B cell (primary cell): ENCODE measurements around the gene C10orf105. TPM values are rescaled to one million over a fixed set of nuclear protein-coding genes. Genes with fewer than 3 reads are reported as not detected.

Experiments used
- ATAC-seq: fragments of 200-7000 bp; cut with Tn5 transposase; one replicate; pipeline ENCODE4 v1.10.0; 2021; ENCODE audit warnings: low read depth, mild to moderate bottlenecking, moderate number of reproducible peaks, moderate library complexity
- CTCF ChIA-PET: fragments of 350-600 bp; sonication (Branson Sonifier 250); formaldehyde crosslinking; loops from one replicate; lab custom pipeline; 2021; ENCODE audit warnings: antibody characterized with exemption, inconsistent platforms; lab: Charles Lee
- POLR2A ChIA-PET: fragments of 350-600 bp; sonication (Branson Sonifier 250); formaldehyde crosslinking; loops from one replicate; lab custom pipeline; 2021; ENCODE audit warnings: antibody characterized with exemption; lab: Charles Lee
- DNase-seq: peaks from one replicate; pipeline ENCODE4 v3.0.0; 2013
- H2AFZ ChIP-seq: 2 replicates; pipeline ENCODE4 v1.6.1; 2012; ENCODE audit warnings: mild to moderate bottlenecking, low read depth, low read length; ENCODE audit not compliant: insufficient read depth, poor library complexity, severe bottlenecking
- H3K27ac ChIP-seq, 2 donors: 1 replicate in 1 of 2; 2 replicates in 1 of 2; pipeline ENCODE4 v1.5.1; 2012 to 2013; ENCODE audit warnings: low read length in 2 of 2, mild to moderate bottlenecking in 2 of 2, moderate library complexity in 1 of 2
- H3K27me3 ChIP-seq, 4 experiments: fragments of 200-600 bp in 1 of 4; sonication (generic) in 1 of 4; replicated peaks in 1 of 4; 1 replicate in 2 of 4; 2 replicates in 2 of 4; pipeline versions ENCODE4 v1.6.1 to v1.7.0; 2013 to 2016; ENCODE audit warnings: low read length in 3 of 4, mild to moderate bottlenecking in 2 of 4, mixed read lengths in 1 of 4, moderate library complexity in 1 of 4; ENCODE audit not compliant: insufficient read depth in 4 of 4, control insufficient read depth in 3 of 4; ENCODE audit errors: control extremely low read depth in 1 of 4
- H3K36me3 ChIP-seq, 2 experiments: replicated peaks in 1 of 2; 1 replicate in 1 of 2; 2 replicates in 1 of 2; pipeline versions ENCODE4 v1.6.1 to v1.7.1; 2013; ENCODE audit warnings: low read length in 1 of 2; ENCODE audit not compliant: insufficient read depth in 2 of 2, control insufficient read depth in 1 of 2; ENCODE audit errors: control extremely low read depth in 1 of 2, extremely low read depth in 1 of 2
- H3K4me1 ChIP-seq, 2 donors: fragments of 200-600 bp in 1 of 2; sonication (generic) in 1 of 2; 1 replicate in 1 of 2; 2 replicates in 1 of 2; pipeline versions ENCODE4 v1.5.1 to v1.6.1; 2013 to 2017; ENCODE audit warnings: low read length in 2 of 2; ENCODE audit not compliant: control insufficient read depth in 2 of 2, insufficient read depth in 2 of 2
- H3K4me2 ChIP-seq: replicated peaks from 2 replicates; pipeline ENCODE3; 2012; ENCODE audit warnings: mild to moderate bottlenecking, low read depth, low read length; ENCODE audit not compliant: poor library complexity, severe bottlenecking
- H3K4me3 ChIP-seq, 5 experiments: fragments of 200-600 bp in 1 of 5; sonication (generic) in 1 of 5; 1 replicate in 3 of 5; 2 replicates in 2 of 5; pipeline versions ENCODE4 v1.5.1 to v1.7.0; 2011 to 2016; ENCODE audit warnings: low read length in 4 of 5, mild to moderate bottlenecking in 4 of 5, low read depth in 2 of 5, control low read depth in 1 of 5, moderate library complexity in 1 of 5; ENCODE audit not compliant: insufficient read depth in 1 of 5; ENCODE audit errors: control extremely low read depth in 1 of 5, extremely low read depth in 1 of 5
- H3K79me2 ChIP-seq: fragments of 200-600 bp; sonication (generic); one replicate; pipeline ENCODE4 v1.6.0; 2016; ENCODE audit warnings: low read length; ENCODE audit not compliant: control insufficient read depth, insufficient read depth
- H3K9ac ChIP-seq: fragments of 200-600 bp; sonication (generic); 2 replicates; pipeline ENCODE4 v1.6.1; 2017; ENCODE audit warnings: mild to moderate bottlenecking, low read length, moderate library complexity
- H3K9me3 ChIP-seq, 3 donors: one replicate each; pipeline versions ENCODE4 v1.6.1 to v1.7.1; 2013; ENCODE audit warnings: low read length in 2 of 3; ENCODE audit not compliant: control insufficient read depth in 2 of 3, insufficient read depth in 1 of 3; ENCODE audit errors: control extremely low read depth in 1 of 3
- H4K20me1 ChIP-seq: 2 replicates; pipeline ENCODE4 v1.6.0; 2012; ENCODE audit warnings: mild to moderate bottlenecking, low read length; ENCODE audit not compliant: insufficient read depth, control insufficient read depth, poor library complexity, severe bottlenecking
- H3K27ac Mint-ChIP-seq: one replicate; pipeline ENCODE4 v1.8.0; 2021; ENCODE audit warnings: mixed read lengths
- H3K27me3 Mint-ChIP-seq: one replicate; pipeline ENCODE4 v1.8.0; 2021; ENCODE audit warnings: mixed read lengths
- H3K4me1 Mint-ChIP-seq: one replicate; pipeline ENCODE4 v1.8.0; 2021; ENCODE audit warnings: mixed read lengths
- H3K4me3 Mint-ChIP-seq: one replicate; pipeline ENCODE4 v1.8.0; 2021; ENCODE audit warnings: mixed read lengths
- H3K9me3 Mint-ChIP-seq: one replicate; pipeline ENCODE4 v1.8.0; 2022; ENCODE audit warnings: mixed read lengths; ENCODE audit not compliant: insufficient read depth
- CTCF ChIP-seq: fragments of 200-600 bp; IDR thresholded peaks from one replicate; pipeline ENCODE4 v1.8.0; 2022; ENCODE audit warnings: antibody characterized with exemption, mild to moderate bottlenecking
- EZH2 ChIP-seq: IDR thresholded peaks from 2 replicates; pipeline ENCODE4 v1.6.1; 2012; ENCODE audit warnings: borderline replicate concordance, low read depth, mild to moderate bottlenecking, moderate library complexity, low read length; ENCODE audit not compliant: insufficient read depth, poor library complexity, severe bottlenecking
- WGBS: methylation state at CpG from one replicate; pipeline ENCODE4 v1.1.5; 2013; ENCODE audit warnings: missing lambda C conversion rate; ENCODE audit not compliant: insufficient coverage; 5-methylcytosine and 5-hydroxymethylcytosine counted together
- intact Hi-C: fragments of 100-400 bp; cut with micrococcal nuclease; formaldehyde crosslinking; loops from one replicate; pipeline ENCODE4 v1.10.0; 2022
- polyA plus RNA-seq: library from polyadenylated mRNA; depleted of rRNA; stranded (reverse); fragments of >200 nt; gene quantifications from 2 replicates; pipeline ENCODE4 v1.2.3, GENCODE V29; 2012
- total RNA-seq, 2 donors: library from RNA; stranded (reverse); fragments of 120-200 nt in 1 of 2; gene quantifications; 1 replicate in 1 of 2; 2 replicates in 1 of 2; pipeline versions ENCODE4 v1.2.3 to v1.2.4, GENCODE V29; 2013 to 2022

Gene C10orf105
- total and polyA plus RNA-seq, 2 donors (not counting 1 experiment from before 2014, with no cell fraction given) = 0.03 TPM; not detected in 1

- H3K9me3 ChIP-seq = no peaks in the 10 kb centered on the region
- intact Hi-C loops = loop anchor here (5.0 kb wide), 1 partner anchor 1619 kb away; the partner anchor contains the start of gene TYSND1
- no peak overlapping the region for H3K9ac ChIP-seq
- Mint-ChIP-seq H3K27me3 (no peaks in the 10 kb centered on the region), H3K4me1 (peaks cover 83% of the 10 kb centered on the region), H3K9me3 (no peaks in the 10 kb centered on the region), H3K4me3 (peak overlapping the region; percentile 84), H3K27ac (peak overlapping the region; percentile 99)
- peaks cover 47 to 86% of the 10 kb centered on the region in 2 donors for H3K4me1 ChIP-seq
- ChIA-PET POLR2A (interaction anchor here (0.6 to 3.3 kb wide), 7 partner anchors 8 to 70 kb away, joined by 3 to 15 read pairs (median 4); no protein-coding TSS in a partner anchor), CTCF (interaction anchor here (0.8 to 3.9 kb wide), 8 partner anchors 9 to 452 kb away, joined by 3 to 33 read pairs (median 4); no protein-coding TSS in a partner anchor)
- 95% methylated on average over 21 of the region's 22 CpGs for WGBS
- TF ChIP-seq EZH2 (no peak), CTCF (no peak)
- DNase-seq (no peak), ATAC-seq (no peak)
- no peaks in the 10 kb centered on the region for H3K27me3 ChIP-seq
- no peak overlapping the region for H2AFZ ChIP-seq
- peak overlapping the region; percentile 88 to 95 for H3K27ac ChIP-seq
- peaks cover 67% of the 10 kb centered on the region for H3K79me2 ChIP-seq
- peaks cover 0 to 39% of the 10 kb centered on the region in 2 experiments for H3K36me3 ChIP-seq
- no peaks in the 10 kb centered on the region for H4K20me1 ChIP-seq
- H3K4me3 ChIP-seq = no peak overlapping the region
- peak overlapping the region; percentile 83 for H3K4me2 ChIP-seq
Observed at GRCh38 chr10:71765906-71766716, 46.5 kb upstream of the C10orf105 start.
